ENCODE results near the gene DNM3.
A peak's percentile ranks its signal among the peaks of the same experiment; 100 is the strongest.

Gene DNM3

GRCh38 chr1:172382990-172383389 is 541.7 kb downstream of the DNM3 start:
- no peak for DNase-seq

GRCh38 chr1:172383536-172383935 is 542.2 kb downstream of the DNM3 start:
- DNase-seq, result no peak

GRCh38 chr1:172384656-172385055 is 543.4 kb downstream of the DNM3 start:
- no peak for DNase-seq

GRCh38 chr1:172386046-172386445 is 544.7 kb downstream of the DNM3 start:
- no peak for DNase-seq

- no peak for DNase-seq
These were observed 547.2 kb downstream of the DNM3 start for GRCh38 chr1:172388490-172388889.

GRCh38 chr1:172390301-172390682 is 549.0 kb downstream of the DNM3 start:
- DNase-seq, result no peak

GRCh38 chr1:172390683-172391551 is 549.6 kb downstream of the DNM3 start:
- no peak for DNase-seq

- no peak for DNase-seq
These were observed 550.7 kb downstream of the DNM3 start for GRCh38 chr1:172391976-172392375.

GRCh38 chr1:172393354-172393753 is 552.1 kb downstream of the DNM3 start:
- DNase-seq, result no peak

GRCh38 chr1:172394141-172394751 is 552.9 kb downstream of the DNM3 start:
- DNase-seq, result peak; percentile 61

GRCh38 chr1:172394811-172395210 is 553.5 kb downstream of the DNM3 start:
- DNase-seq, result no peak

GRCh38 chr1:172395576-172395975 is 554.3 kb downstream of the DNM3 start:
- no peak for DNase-seq

- no peak for DNase-seq
These were observed 555.9 kb downstream of the DNM3 start for GRCh38 chr1:172397221-172397620.

GRCh38 chr1:172397633-172398032 is 556.3 kb downstream of the DNM3 start:
- no peak for DNase-seq

- DNase-seq, result no peak
These were observed 556.9 kb downstream of the DNM3 start for GRCh38 chr1:172398193-172398592.

- no peak for DNase-seq
These were observed 557.9 kb downstream of the DNM3 start for GRCh38 chr1:172398970-172399755.

- no peak for DNase-seq
These were observed 558.7 kb downstream of the DNM3 start for GRCh38 chr1:172399756-172400721.

GRCh38 chr1:172400722-172401105 is 559.4 kb downstream of the DNM3 start:
- no peak for DNase-seq

GRCh38 chr1:172401477-172401876 is 560.2 kb downstream of the DNM3 start:
- no peak for DNase-seq

- DNase-seq, result no peak
These were observed 560.6 kb downstream of the DNM3 start for GRCh38 chr1:172401892-172402291.

- DNase-seq, result no peak
These were observed 561.7 kb downstream of the DNM3 start for GRCh38 chr1:172402878-172403569.

GRCh38 chr1:172404121-172404520 is 562.8 kb downstream of the DNM3 start:
- no peak for DNase-seq
